Measurements from ENCODE around the gene TRMT112.

Gene TRMT112

DNA sequence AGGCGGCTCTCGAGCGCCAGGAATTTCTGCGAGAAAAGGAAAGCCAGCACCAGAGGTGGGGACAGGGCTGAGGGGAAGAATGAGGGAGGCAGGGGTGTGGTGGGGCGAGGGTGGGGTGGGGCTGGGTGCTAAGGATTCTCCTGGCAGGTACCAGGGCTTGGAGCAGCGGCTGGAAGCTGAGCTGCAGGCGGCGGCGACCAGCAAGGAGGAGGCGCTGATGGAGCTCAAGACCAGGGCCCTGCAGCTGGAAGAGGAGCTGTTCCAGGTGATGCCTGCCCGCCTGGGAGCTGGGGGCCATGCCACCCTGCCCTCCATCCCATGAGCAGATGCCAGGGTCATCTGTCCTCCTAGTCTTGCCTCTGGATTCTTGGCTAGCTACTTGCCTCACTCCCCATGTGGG is 32.0 kb upstream of the TRMT112 start:
- no peak for DNase-seq

DNA sequence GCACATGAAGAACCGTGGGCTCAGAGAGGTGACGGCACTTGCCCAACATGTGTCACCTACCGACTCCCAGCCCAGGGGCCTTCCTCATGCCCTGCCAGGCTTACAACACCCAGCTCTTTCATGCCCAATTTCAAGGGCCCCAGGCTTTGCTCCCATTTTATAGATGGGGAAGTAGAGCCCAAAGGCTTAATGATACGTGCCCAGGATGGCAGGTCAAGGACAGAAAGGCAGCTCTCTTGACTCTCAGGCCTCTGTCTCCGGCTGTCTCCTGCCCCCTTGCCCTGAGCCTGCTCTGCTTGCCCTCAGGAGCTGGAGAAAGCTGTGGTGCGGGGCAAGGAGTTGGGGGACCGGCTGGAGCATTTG is 31.6 kb upstream of the TRMT112 start:
- DNase-seq = no peak

DNA sequence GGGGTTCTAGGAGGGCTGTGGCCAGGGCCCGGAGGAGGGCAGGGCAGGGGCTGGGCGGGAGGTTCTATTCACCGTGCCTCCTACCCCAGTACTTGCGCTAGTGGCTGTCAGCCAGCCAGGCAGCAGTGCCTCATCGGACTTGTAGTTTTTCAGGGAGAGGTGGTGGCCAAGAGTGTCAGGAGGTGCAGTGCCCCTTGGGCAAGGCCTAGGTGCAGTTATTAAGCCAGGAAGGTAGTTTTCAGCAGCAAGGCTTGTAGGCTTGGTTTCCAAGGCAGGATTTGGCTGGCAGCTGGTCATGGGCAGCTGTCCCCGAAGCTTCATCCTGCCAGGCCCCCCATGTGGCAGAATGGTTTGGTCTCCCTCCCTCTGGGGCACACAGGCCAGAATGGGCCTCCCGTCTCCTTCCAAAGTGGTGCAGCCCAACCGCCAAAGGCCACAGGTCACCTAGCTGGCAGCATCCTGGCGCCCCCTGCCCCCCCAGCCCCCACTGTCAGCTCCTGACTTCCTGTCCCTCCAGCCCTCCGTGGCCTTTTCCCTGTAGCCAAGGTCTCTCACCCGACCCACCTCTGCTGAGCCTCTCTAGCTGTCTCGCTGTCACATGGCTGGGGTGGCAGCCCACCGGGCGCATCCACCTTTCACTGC is 31.1 kb upstream of the TRMT112 start:
- no peak for DNase-seq

DNA sequence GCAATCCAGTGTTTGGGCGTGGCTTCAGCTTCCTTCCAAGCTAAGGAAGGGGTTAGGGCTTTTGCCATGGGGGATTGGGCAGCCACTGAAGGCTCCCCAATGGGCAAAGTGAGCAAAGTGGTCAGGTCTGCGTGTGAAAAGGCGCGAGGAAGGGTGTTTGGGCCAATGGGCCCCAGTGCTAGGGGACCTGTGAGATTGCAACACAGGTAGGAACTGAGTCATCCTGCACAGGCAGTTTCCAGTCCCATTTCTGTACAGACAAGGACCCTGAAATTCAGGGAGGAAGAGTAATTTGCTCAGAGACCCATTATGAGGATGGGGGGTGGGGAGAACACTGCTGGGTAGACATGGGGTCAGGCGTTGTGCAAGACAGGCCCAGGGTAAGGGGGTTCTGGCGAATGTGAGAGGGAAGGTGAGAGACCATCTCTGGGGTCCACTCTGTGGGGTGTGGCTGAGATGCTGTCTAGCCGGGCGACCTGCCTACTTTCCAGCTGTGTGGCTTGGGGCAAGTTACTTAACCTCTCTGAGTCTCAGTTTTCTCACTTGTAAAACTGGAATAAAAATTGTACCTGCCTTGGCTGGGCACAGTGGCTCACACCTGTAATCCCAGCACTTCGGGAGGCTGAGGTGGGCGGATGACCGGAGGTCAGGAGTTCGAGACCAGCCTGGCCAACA is 30.0 kb upstream of the TRMT112 start:
- DNase-seq = no peak

DNA sequence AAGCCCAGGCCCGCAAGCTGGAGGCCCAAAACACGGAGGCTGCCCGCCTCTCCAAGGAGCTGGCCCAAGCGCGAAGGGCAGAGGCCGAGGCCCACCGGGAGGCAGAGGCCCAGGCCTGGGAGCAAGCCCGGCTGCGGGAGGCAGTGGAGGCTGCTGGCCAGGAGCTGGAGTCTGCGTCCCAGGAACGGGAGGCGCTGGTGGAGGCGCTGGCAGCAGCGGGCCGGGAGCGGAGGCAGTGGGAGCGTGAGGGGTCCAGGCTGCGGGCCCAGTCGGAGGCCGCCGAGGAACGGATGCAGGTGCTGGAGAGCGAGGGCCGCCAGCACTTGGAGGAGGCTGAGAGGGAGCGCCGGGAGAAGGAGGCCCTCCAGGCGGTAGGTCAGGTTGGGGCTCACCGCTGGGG is 27.4 kb upstream of the TRMT112 start:
- DNase-seq = no peak

DNA sequence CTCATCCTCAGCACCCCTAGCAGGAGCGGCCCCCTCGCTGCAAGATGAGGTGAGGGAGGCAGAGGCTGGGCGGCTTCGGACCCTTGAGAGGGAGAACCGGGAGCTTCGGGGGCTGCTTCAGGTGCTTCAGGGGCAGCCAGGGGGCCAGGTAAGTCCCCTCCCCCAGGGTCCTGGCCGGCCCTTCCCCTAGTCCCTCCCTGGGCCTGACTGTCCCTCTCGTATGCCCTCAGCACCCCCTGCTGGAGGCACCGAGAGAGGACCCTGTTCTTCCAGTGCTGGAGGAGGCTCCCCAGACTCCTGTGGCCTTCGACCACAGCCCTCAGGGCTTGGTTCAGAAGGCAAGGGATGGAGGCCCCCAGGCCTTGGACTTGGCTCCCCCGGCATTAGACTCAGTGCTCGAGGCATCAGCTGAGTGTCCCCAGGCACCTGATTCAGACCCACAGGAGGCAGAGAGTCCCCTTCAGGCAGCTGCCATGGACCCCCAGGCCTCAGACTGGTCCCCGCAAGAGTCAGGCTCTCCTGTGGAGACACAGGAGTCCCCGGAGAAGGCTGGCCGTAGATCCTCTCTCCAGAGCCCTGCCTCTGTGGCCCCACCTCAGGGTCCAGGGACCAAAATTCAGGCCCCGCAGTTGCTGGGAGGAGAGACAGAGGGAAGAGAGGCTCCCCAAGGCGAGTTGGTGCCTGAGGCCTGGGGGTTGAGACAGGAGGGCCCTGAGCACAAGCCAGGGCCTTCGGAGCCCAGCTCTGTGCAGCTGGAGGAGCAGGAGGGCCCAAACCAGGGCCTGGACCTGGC is 26.6 kb upstream of the TRMT112 start:
- no peak for DNase-seq

DNA sequence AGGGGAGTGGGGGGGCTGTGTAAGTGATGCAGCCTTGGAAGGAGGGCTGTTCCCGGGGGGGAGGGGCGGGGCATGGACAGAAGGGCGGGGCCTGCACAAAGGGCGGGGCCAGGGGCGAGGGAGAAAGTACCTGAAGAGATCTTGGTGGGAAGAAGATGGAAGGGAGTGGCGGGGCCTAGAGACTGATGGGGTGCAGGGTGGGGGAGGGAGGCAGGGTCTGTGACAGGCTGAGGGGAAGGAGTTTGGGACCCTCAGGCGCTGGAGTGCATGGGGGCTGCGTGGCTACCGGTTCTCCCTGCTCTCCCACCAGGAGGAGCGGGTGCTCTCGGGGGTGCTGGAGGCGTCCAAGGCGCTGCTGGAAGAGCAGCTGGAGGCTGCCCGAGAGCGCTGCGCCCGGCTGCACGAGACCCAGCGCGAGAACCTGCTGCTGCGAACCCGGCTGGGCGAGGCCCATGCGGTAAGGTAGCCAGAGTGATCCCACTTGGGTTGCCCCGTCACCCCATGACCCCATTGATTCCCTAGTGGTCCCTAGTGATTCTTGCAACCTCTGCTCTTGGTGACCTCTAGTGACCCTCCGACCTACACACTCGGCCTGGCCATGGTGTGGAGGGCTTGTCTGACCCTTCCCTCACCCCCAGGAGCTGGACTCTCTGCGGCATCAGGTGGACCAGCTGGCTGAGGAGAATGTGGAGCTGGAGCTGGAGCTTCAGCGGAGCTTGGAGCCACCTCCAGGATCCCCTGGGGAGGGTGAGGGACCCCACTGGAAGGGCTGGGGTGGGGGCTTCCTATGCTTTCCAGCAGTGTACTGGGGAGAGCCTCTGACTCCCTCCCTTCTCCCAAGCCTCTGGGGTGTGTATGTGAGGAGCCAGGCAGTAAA is 25.7 kb upstream of the TRMT112 start:
- DNase-seq = no peak

DNA sequence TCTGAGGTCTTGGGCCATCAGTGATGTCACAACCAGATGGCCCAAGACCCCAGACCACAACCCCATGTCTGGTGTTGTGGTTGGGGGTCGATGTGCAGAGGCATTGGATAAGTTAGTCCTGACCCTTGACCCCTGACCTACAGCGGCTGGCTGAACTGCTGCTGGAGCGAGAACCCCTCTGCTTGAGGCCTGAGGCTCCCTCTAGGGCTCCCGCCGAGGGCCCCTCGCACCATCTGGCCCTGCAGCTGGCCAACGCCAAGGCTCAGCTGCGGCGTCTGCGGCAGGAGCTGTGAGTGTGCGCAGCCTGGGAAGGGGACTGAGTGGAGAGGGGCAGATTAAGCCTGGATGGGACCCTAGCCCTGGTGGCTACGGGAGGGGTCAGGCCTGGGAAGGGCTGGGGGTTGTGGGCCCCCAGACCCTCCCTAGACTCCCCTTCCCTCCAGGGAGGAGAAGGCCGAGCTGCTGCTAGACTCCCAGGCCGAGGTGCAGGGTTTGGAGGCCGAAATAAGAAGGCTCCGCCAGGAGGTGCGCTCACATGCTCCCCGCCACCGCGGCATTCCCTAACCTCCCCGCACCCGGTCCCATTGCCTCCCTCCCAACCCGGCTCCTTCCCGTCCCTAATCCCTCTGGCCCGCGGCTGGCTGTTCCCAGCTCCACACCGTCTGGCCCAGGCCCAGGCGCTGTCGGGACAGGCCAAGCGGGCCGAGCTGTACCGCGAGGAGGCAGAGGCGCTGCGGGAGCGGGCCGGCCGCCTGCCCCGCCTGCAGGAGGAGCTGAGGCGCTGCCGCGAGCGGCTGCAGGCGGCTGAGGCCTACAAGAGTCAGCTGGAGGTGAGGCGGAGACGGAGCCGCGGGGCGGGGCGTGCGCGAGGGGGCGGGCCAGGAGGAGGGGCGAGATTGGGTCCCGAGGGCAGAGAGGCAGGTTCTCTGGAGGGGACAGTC is 24.8 kb upstream of the TRMT112 start:
- DNase-seq = peak; percentile 80

DNA sequence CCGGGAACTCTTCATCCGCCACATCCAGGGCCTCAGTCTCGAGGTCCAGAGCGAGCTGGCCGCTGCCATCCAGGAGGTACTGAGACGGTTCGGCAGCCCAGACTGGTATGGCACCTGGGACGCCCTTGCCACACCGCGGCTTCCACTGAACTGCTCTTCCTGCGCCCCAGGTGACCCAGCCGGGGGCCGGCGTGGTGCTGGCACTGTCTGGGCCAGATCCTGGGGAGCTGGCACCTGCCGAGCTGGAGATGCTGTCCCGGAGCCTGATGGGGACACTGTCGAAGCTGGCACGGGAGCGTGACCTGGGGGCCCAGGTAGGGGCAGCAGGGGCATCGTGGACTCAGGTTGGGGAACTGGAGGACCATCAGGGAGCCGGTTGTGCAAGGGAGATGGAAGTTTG is 24.1 kb upstream of the TRMT112 start:
- DNase-seq = no peak

DNA sequence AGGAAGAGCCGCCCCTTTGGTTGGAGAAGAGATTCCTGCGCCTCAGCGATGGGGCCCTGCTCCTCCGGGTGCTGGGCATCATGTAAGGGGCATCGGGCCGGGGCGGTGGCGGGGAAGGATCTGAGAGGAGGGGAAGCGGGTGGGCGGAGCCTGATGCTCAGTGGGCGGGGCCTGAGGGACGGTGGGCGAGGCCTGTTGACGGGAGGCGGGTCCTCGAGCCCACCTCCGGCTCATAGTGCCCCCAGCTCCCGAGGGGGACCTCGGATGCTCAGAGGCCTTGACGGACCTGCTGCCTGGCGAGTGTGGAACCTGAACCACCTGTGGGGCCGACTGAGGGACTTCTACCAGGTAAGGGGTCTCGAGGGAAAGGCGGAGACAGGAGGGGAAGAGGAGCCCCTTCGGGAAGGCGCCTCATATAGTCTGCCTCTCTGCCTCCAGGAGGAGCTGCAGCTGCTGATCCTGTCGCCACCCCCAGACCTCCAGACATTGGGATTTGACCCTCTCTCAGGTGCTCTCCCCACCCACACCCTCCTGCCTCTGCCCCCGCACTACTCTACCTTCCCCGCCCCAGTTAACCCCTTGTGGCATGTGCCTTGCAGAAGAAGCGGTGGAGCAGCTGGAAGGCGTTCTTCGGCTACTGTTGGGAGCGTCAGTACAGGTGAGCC is 23.4 kb upstream of the TRMT112 start:
- peak; percentile 64 for DNase-seq

DNA sequence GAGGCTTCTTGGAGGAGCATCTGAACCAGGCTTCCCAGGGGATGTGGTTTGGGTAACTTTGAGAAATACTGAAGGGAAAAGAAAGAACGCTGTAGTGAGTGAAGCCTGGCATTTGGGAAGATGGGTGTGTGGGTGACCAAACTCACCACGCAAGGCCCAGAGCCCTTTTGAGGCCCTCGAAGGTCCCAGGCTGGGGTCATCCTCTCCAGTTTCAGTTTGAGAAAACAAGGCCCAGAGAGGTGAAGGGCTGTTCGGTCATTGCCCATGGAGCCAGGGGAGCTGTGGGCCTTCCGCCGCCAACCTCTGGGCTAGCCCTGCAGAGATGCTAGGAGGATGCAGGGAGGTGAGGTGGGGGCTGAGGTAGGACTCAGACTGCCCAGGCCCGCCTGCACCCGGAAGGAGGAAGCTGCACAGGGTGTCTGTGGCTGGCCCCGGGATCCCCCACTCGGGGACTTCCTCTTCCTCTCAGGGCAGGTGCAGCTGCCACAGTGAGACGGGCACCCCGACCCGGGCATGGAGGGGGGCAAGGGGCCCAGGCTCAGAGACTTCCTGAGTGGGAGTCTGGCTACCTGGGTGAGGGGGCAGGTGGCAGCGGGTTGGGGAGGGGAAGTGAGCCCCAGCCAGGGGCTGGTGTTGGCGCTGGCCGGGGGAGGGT is 22.5 kb upstream of the TRMT112 start, which contains the start of gene CCDC88B:
CCDC88B (plus strand) TSS at position 451 of the 655 bp plus-strand sequence; CDS start at position 514, 63 bp downstream.
- DNase-seq = peak; percentile 81

DNA sequence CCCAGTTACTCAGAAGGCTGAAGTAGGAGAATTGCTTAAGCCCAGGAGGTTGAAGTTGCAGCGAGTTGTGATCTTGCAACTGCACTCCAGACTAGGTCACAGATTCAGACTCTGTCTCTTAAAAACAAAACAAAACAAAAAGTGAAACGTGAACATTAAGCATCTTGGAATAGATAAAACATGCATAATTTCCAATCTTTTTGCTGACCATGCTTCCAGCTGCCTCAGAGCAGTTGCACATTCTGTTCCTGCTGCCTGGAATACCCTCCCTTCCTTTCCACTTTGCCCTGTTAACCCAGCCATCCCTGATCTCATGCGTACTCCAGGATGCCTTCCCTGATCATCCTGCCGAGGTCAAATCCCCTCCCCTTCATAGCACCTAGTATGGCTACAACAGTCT is 21.9 kb upstream of the TRMT112 start:
- no peak for DNase-seq

DNA sequence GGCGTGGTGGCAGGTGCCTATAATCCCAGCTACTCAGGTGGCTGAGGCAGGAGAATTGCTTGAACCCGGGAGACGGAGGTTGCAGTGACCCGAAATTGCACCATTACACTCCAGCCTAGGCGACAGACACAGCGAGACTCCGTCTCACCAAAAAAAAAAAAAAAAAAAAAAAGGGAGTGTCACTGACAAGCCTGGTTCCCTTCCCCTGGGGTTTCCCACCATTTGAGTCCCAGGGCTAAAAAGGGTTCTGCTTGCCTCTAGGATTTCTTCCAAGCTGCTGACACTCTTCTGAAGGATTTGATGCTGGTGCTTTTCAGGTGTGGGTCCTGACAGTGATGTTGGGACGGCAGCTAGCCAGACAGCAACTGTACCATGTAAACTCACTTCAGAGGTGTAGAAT is 21.4 kb upstream of the TRMT112 start:
- DNase-seq = no peak

DNA sequence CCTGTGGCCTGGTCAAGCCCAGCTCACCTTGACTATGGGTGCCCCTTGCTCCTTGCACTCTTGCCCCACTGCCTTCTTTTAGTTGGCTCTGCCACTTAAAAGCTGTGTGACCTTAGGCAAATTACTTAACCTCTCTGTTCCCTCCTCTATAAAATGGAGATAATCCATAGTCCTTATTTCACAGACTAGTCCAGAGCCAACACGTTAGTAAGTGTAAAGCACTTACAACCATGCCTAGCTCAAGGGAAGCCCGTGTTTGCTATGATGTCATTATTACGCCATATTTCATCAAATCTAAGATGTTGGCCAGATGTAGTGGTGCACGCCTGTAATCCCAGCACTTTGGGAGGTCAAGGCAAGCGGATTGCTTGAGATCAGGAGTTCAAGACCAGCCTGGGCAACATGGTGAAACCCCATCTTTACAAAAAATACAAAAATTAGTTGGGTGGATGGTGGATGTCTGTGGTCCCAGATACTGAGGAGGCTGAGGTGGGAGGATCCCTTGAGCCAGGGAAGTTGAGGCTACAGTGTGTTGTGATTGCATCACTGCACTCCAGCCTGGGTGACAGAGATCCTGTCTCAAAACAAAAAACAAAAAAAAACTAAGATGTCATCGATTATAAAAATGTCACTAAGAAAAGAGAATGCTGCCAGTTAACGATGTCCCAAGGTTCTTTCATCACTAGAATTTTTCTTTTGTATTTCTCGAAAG is 20.3 kb upstream of the TRMT112 start:
- no peak for DNase-seq

DNA sequence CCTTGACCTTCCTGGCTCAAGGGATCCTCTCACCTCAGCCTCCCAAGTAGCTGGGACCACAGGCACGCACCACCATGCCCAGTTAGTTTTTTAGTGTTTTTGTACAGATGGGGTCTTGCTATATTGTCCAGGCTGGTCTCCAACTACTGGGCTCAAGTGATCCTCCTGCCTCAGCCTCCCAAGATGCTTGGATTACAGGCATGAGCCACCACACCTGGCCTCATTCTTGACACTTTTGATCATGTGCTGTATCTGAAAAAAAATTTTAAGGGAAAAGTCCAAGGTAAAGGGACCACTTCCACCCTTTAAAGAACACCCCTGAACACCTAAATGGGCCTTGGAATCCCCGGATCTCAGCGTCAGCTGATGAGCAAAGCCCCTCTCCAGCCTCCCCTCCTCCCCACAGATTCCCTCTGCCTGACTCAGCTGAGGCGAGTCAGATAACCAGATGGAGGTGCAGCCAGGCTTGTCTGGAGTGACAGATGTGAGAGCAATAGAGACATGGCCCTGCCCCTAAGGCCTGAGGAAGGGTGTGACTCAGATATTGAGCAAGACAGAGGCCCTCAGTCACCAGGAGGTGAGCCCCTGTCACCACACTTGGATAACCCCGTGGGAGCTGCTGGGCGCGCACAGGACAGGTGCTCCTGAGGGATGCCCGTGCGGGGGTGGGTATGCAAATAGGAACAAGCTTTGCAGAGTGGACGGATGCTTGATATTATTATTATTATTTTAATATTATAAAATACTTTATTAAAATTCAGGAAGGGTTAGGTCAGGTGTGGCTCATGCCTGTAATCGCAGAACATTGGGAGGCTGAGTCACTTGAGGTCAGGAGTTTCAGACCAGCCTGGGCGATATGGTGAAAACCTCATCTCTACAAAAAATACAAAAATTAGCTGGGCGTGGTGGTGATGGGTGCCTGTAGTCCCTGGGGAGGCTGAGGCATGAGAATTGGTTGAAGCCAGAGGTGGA is 17.7 kb upstream of the TRMT112 start:
- no peak for DNase-seq

DNA sequence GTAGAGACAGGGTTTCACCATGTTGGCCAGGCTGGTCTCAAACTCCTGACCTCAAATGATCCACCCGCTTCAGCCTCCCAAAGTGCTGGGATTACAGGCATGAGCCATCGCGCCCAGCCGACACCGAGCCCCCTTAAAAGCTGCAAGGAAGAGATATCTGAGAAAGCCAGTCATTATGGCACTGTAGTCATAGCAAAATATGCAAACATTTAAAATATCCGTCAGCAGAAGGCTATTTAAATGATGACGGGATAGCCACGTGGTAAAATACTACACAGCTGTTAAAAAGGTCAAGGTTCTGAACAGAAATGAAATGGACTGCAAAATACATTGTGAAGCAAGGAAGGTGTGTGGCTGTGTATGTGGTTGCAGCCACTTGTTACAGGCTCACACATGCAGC is 16.2 kb upstream of the TRMT112 start:
- DNase-seq = no peak

DNA sequence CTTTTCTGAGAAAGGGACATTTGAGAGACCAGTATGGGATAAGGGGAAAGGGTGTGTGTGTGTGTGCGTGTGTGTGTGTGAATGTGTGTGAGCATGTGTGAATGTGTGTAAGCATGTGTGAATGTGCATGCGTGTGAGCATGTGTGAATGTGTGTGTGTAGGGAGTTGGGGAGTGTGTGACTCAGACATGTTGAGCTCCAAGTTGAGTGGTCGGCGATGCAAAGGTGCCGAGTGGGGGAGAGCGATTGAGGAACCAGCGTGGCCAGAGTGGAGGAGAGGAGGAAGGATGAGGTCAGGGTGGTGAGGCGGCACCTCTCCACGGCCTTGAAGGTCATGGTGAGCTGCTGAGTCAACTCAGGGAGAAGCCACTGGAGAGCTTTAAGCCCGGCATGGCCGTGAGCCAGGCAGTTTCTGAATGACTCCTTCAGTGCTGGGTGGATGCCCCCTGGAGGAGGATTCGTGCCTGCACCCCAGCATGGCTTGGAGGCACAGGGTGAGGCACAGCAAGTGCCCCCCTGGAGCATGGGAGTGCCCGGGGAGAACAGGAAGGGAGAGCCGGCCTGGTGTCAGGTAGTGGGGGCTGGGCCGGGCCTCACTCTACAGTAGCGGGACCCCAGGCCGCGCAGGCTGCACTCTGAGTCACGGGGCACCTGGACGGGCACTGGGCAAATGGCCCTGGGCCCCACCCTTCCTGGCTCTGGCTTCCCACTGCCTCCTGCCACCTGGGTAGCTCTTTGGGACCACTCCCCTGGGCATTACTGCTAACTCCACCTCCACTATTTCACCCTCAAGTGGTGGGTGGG is 14.4 kb upstream of the TRMT112 start:
- peak; percentile 66 for DNase-seq

DNA sequence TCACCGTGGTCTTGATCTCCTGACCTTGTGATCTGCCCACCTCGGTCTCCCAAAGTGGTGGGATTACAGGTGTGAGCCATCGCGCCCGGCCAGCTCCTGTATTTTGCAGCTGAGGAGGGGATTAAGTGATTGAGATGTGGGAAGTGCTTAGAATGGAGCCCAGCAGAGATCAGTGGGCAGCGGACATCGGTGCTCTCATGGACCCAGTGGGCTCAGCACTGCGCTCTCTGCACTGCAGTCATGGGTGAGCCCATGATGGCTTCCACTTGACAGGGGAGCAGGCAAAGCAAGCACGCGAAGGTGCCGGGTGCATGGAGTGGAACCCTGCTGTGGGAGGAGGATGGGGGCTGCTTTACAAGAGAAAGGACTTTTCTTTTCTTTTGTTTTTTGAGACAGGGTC is 13.5 kb upstream of the TRMT112 start:
- DNase-seq = no peak

All from stimulated activated naive CD4-positive, alpha-beta T cell treated with Interleukin-2 at 50 U/mL for 16 hours (primary cell).